Amygdala (tissue), 56 donors: ENCODE results near the gene DUSP7.

Source experiments
- DNase-seq, 56 donors: peaks; one replicate each; lab custom pipeline; 2025; lab: John Stamatoyannopoulos, UW

The DUSP7 gene

GRCh38 chr3:52087731-52088130 lies 31.4 kb upstream of the DUSP7 start:
- no peak for DNase-seq

- DNase-seq: no peak
Observed at GRCh38 chr3:52086976-52087663, 30.7 kb upstream of the DUSP7 start.

GRCh38 chr3:52086461-52086860 lies 30.1 kb upstream of the DUSP7 start:
- no peak for DNase-seq

GRCh38 chr3:52085681-52086282 lies 29.4 kb upstream of the DUSP7 start:
- DNase-seq: no peak

GRCh38 chr3:52084954-52085680 lies 28.7 kb upstream of the DUSP7 start:
- no peak for DNase-seq

GRCh38 chr3:52084216-52084945 lies 28.0 kb upstream of the DUSP7 start:
- no peak for DNase-seq

DNA sequence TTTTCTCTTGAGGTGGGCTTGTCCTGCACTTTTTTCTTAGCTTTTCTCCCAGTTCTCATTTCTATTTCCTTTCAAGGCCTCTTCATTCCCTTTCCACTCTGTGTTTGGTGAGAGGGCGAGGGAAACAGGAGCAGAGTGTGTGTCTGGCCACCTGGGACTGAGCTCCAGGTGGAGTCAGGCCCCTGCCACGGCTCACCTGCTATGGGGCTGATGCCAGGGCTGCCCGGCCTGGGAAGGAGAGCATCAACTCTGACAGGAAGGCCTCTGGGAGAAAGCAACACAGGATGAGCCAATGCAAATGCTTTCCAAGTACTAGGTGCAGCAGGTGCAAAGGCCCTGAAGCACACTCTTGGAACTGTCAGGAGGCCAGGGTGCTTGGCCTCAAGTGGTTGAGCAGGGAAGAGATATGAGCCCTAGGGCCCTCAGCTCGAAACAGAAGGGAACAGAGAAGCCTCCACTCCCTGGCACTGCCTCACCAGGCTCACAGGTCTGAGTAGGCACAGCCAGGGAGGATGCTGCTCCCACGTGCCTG lies 27.3 kb upstream of the DUSP7 start:
- no peak for DNase-seq

DNA sequence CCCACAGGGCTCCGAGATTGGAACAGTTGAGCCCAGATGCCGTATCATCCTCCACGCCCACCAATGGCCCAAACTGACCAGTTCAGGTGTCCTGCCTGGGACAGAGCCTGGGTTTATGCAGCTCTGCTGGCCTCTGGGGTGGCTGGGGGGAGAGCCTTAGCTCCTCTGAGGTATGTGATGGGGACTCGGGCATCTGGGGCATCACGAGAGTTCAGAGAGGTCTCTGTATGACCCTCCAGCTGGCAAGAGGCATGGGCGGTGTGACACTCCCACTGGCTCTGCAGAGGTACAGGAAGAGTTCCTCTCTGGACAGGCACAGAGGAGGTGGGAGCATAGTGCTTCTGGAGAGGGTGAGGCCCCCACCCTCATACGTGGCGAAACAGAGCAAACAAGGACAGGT lies 26.6 kb upstream of the DUSP7 start:
- no peak for DNase-seq

DNA sequence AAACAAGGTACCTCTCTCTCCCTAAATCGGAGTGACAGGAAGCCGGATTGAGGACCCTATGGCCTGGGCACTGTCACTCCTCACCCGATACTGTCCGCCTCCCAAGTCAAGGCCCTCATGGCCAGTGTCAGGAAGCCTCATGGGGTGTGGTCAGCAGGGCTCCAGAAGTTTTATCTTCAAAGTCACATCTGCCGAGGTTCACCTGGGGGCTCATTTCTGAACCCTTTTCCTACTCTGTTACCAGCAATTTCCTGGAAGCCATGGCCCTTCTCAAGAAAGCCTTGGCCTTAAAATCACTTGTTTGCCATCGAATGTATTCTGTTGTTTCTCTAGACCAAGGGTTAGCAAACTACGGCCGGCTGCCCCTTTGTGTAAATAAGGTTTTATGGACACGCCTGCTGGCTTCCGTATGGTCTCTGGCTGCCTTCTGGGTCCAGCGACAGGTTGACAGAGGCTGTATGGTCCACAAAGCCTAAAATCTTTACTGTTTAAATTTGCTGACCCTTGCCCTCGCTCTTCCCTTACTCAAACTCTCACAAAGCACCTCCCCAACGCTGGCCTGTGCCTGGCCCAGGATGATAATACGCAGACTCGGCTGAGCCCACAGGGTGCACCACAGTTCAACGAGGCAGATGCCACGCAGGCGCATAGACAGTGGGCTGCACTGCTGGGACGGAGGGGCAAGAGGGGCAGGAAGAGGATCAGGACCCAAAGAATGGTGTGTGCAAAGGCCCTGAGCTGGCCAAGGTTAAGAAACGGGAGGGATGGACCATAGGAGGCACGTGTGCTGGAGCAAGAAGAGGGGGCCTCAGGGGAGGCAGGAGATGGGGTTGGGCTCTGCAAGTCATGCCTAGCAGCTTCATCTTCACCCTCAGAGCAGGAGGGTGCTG lies 24.7 kb upstream of the DUSP7 start:
- DNase-seq: no peak

DNA sequence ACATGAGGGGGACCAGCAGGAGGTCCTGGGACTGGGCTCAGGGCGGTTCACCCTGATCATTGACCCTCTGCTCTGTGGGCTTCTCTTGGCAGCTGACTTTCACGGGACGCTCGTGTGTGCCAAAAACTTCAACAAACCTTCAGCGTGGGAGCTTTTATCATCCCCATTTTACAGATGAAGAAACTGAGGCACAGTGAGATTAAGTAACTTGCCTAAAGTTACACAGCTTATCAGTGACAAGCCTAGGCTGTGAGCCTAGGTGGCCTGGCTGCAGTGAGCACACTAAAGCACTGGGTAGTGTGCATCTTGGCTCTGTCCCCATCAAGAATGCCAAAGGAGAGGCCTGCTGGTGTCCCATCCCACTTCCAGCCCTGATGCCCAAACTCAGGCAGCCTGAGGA lies 23.6 kb upstream of the DUSP7 start:
- DNase-seq: no peak

- no peak for DNase-seq
Observed at GRCh38 chr3:52078781-52079560, 22.6 kb upstream of the DUSP7 start.

DNA sequence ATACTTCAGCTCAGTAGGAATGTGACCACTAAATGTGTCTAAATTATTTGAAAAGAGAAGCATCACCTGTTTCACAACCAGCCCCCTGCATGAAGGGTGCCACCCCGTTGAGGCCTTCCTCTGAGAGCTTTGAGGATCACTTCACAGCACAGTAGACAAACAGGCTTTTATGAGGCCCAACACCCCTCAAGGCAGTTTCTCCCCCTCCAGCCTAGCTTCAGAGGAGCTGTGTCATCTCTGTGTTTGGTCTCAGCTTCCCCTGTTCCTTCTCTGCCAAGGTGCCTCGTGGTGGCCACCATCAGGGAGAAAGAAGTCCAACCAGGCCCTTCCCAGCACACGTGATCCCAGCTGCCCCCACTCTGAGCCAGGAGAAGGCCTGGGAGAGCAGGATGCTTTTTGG lies 21.6 kb upstream of the DUSP7 start:
- no peak for DNase-seq

- DNase-seq: peak in 1 of 56 donors; percentile 16
Observed at GRCh38 chr3:52076896-52077780, 20.8 kb upstream of the DUSP7 start.

DNA sequence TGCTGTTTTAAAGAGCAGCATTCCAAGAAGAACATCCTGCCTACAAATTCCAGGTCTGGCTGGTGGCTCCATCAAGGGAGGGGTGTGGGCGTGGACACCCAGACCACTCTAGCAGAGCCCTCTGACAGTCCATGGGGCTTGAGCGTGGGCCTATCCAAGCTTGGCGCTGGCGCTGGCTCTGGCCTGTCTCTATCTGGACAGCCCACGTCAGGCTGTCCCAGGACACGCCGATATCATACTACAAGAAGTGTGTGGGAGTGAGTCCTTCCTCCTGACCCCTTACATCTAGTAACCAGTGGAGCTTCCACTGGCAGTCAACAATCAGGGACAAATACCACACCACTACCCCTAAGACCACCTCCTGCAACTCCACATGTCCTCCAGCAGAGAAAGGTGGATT lies 17.1 kb upstream of the DUSP7 start:
- no peak for DNase-seq

DNA sequence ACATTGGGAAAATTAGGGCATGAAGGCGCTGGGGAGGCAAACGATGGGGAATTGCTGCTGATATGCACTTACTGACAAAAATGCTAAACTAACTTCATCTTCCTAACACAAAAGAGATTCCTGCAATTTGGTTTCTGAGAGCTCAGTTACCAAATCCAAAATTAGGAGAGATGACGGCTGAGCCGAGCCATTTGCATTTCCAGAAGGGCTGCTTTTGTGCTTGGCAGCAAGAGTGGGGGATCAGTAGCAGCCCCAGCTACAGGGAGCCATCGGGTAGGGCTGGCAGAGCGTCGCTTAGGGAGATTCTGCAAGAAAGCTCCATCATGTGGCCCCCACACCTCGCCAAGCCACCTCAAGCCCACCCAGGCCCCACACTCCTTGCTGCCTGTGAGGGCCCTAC lies 16.1 kb upstream of the DUSP7 start:
- no peak for DNase-seq

DNA sequence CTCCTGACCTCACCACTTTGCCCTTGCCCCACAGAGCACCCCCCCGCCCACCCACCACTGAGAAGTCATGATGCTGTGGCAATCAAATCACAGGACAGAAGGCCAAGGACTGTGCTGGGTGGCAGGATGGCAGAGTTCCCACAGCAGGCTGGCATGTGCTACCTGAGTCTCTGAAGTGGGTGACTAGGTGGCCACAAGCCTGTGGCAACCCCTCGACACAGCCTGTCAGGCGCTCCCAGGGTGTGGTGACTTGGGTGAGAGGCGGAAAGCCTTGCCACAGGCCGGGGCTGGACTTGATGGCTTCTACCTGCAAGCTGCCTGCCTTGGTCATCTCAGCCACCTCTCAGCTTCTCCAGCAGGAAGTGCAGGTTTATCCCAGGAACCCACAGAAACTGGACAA lies 15.6 kb upstream of the DUSP7 start:
- DNase-seq: no peak

GRCh38 chr3:52070724-52071621 lies 14.6 kb upstream of the DUSP7 start:
- peak in 3 of 56 donors; percentile 14 to 35 (median 24) for DNase-seq
